ENCODE measurements around the gene NLGN4X.
"Not testable (repeated sequence)": the region's sequence is repeated elsewhere in the genome, so short reads cannot be mapped to it uniquely, and the experiment has no call there.

Gene NLGN4X

DNA sequence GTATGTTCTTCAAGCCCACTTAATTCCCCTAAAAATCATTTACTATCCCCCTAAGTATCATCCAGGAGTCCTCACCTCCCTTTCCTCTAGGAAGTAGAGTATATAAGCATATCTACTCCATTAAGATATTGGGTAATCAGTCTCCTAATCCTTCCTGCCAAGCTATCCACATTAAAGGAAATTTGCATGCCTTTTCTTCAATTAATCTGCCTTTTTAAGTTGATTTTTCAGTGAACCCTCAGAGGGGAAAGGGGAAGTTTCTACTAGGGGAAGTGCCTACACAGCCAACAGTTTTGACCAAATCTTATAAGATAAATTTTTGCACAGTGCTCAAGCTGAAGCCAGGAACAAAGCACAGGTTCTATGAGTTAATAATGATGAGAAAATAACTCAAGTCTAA, 222.8 kb downstream of the NLGN4X start:
- no peak for DNase-seq (ENCODE audit: low read depth in 2 of 2)

DNA sequence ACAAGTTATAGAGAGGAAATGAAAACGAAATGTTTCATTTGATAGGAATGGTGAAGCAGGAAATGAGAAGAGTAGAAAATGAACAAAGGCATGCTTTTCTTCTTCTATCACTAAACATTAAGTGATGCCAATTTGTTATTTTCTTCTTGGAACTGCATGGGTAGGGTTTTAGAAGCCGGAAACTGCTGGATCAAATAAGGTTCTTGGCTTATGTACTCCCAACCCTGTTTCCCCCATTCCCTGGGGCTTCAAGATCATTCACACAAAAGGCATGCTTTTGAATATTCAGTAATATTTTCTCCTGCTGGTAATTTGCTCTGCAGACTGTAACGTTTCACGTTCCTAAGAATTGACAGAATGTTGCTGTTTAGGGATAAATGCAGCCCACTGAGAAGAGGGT, 224.1 kb downstream of the NLGN4X start:
- DNase-seq (ENCODE audit: low read depth in 2 of 2) = peak in 1 of 2 experiments; percentile 1

GRCh38 chrX:6002056-6002455, 226.6 kb downstream of the NLGN4X start:
- DNase-seq (ENCODE audit: low read depth in 2 of 2) = no peak

DNA sequence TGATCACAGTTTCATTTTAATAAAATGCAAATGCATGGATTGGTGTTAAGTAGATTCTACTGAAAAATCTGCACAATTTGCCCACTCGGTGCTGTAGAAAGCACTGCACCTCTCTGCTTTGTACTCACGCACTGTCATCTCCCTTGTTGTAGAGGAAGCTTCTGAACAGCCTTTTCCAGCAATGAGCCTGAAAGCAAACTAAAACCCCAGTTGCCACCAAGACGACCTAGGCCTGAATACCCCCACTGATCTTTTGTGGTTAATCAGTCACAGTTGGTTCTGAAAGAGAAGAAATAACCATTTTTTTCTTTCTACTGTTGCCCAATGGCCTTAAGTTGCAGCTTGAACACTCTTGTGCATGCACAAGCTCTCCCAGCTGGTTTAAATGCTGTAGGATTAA, 229.8 kb downstream of the NLGN4X start:
- no peak for DNase-seq (ENCODE audit: low read depth in 2 of 2)

DNA sequence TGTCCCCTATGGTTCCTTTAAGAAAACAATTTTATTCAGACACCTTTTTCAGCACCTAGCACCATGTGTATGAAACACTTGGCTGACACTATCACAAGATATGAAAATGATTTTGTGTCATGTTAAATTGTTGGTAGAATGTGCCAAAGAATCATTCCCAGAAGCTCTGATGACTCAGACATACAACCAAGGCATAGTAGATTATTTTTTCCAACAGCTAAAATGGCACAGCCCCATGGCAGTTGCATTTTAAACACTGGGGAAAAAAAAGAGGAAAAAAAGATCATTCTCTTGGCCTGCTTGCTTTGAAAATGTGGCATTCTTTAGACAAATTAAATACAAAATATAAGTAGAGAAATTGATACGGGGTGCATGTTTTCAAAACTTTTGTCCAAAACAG, 230.2 kb downstream of the NLGN4X start:
- no peak for DNase-seq (ENCODE audit: low read depth in 2 of 2)

DNA sequence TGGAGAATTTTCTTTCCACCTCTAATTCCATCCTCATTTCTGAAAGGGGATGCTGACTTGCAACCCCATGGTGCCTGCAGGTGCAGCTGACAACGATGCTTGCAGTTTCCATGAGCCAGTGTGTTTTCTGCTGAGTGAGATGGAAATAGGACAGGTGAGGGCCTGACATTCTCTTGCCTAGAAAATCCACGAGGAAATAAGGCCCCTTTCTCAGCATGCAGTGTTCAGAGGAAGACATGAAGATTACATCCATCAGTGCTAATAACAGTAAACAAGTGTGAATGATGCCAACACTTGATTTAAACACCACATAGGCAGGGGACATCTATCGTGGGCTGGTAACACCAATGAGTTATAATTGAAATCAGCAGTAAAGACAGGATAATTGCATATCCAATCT, 237.3 kb downstream of the NLGN4X start:
- DNase-seq (ENCODE audit: low read depth in 2 of 2) = no peak

DNA sequence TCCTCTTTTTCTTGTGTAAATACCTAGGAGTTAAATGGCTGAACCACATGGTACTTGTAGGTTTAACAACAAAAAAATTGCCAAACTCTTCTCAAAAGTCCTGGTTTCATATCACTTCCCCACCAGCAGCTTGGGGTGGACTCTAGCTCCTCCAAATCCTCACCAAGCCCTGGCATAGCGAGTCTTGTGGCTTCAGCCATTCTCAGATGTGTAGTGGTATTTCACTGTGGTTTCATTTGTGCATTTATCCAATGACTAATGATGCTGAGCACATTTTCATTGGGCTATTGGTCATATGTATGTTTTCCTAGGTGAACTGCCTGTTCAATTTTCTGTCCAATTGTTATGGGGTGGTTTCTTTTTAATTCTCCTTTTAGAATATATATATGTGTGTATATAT, 249.3 kb downstream of the NLGN4X start:
- no peak for DNase-seq (ENCODE audit: low read depth in 2 of 2)

DNA sequence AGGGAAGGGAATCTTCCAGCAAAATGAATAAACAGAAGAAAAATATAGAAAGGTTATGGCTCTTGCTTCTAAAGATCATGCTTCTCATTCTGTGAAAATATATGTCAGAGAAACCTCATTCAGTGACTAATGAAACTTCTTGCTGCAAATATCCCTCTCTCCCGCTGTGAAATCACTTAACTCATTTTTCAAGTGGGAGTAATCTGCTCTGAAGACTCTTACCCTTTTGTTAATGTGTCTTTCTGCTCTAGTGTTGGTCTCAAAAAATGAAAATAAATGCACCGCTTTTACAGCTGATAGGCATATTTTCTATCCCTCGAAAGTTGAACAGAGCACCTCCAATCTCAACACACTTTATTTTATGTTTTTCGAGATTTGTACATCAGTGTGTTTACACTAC, 252.3 kb downstream of the NLGN4X start:
- DNase-seq (ENCODE audit: low read depth in 2 of 2) = no peak

- no peak for DNase-seq (ENCODE audit: low read depth in 2 of 2)
Observed at GRCh38 chrX:5971300-5971699, 257.4 kb downstream of the NLGN4X start.

DNA sequence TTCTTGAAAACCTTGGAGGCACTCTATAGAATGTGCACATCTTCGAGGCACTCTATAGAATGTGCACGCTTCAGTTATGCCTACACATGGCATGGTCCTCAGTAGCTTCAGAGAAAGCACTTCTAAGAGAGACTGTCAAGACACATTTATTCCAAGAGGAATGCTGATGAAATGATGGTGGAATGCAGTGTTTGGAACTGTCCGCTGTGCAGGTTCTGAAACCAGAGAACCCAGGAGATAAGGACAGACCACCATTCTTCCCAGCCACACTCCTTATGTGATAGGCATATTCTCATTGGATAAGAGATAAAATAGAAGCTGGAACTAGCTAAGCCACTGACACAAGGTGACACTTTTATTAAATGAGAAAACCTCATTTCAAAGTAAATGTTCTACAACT, 263.3 kb downstream of the NLGN4X start:
- DNase-seq (ENCODE audit: low read depth in 2 of 2) = no peak

DNA sequence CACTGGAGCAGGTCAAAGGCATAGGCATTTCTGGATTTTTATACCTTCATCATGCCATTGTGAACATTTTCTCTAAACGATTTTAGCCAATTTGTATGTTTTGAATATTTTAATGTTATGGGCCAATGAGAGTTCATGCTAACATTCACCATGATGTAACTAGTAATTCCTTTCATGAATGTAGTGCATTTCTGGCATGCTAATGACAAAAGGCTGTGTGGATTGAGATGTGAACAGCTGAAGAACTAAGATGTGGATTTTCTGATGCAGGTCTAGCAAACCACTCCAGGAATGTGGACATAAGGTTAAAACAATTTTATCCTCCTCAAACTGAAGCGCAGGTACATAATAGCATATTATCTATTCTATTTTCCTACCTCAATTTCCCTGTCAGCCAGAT, 269.4 kb downstream of the NLGN4X start:
- no peak for DNase-seq (ENCODE audit: low read depth in 2 of 2)

- no peak for DNase-seq (ENCODE audit: low read depth in 2 of 2)
Observed at GRCh38 chrX:5958523-5958922, 270.1 kb downstream of the NLGN4X start.

- peak; percentile 25 to 38 for DNase-seq (ENCODE audit: low read depth in 2 of 2)
Observed at GRCh38 chrX:5957506-5957905, 271.2 kb downstream of the NLGN4X start.

GRCh38 chrX:5936438-5936837, 292.2 kb downstream of the NLGN4X start:
- peak; percentile 31 to 44 for DNase-seq (ENCODE audit: low read depth in 2 of 2)

GRCh38 chrX:5928224-5928623, 300.4 kb downstream of the NLGN4X start:
- no peak for DNase-seq (ENCODE audit: low read depth in 2 of 2)

DNA sequence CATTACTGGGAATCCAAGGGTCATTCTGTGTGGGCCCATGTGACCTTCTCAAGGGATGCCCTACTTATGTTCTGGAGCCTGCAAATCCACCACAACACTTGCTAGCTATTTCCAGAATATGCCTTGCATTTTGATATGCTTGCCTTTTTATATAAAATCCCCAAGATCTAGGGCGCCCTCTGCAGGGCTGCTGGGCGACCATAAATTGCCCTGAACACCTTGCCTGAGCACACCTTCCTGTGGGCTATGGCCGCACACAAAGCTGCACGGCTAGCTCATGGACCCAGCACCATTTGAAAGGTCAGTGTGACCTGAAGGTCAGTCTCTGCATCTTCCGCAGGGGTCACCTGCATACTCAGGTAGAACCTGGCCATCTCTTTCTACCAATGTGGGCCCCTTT, 311.7 kb downstream of the NLGN4X start:
- no peak for DNase-seq (ENCODE audit: low read depth in 2 of 2)

DNA sequence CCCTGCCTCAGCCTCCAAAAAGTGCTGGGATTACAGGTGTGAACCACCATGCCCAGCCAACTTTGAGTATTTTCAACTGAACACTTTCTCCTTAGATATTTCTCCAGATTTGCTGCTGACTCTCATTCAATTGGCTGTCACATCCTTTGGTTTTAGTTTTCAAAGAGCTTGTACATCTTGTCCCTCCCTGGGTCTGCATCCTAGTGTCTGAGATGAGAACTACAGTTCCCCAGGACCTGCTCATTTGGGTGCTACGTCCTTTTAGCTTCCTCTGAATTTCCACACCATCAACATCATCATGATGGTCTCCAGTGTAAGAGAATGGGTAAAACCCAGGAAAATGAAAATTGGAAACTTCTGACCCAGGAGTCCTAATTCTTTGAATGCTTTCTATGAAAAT, 312.9 kb downstream of the NLGN4X start:
- DNase-seq (ENCODE audit: low read depth in 2 of 2) = no peak

GRCh38 chrX:5907207-5907606, 321.5 kb downstream of the NLGN4X start:
- DNase-seq (ENCODE audit: low read depth in 2 of 2) = no peak

GRCh38 chrX:5903586-5904190, 325.0 kb downstream of the NLGN4X start:
- not testable (repeated sequence) for DNase-seq (ENCODE audit: low read depth in 2 of 2)

DNA sequence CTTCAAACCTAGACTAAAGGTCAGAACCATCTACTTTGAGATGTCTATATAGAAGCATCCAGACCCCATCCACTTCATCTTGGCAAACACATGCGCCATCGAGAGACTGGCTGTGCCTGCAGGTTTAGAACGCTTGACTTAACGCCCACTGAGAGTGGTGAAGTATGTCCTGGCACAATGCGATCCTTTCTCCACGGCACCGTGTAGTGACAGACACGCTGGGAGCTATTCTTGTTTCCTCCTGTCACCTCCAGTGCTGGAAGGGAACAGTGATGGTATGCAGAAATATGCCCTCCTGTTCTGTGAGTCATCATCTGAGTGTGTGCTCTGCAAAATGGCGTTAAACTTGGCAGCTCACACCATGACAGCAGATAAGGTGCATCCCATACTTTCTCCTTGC, 330.2 kb downstream of the NLGN4X start:
- DNase-seq (ENCODE audit: low read depth in 2 of 2) = no peak

GRCh38 chrX:5891378-5891777, 337.3 kb downstream of the NLGN4X start:
- DNase-seq (ENCODE audit: low read depth in 2 of 2) = no peak

DNA sequence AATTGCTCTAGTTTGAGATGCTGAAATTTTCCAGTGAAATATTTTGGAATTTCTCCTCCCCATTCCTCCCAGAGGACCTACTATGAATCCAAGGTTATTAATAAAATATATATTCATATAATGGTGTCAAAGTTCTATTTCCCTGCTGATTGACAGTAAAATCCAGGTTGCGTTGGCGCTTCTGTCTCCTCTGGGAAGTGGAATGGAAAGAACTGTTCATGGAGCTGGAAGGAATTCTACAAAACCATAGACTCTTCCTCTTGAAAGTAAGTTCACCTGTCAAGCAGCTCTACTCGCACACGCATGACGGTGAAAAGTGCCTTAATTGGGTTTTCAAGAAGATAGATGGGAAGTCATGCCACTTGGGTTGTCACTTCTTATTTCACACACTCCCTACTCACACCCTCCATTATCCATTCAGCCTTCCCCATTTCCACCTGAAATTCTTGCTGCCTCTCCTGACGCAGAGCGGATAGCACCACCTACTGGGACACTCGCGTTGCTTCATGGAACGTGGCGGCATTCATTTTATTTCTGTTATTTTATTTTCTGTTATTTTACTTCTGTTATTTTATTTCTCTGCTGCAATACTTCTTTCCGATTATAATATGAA, 351.6 kb downstream of the NLGN4X start:
- no peak for DNase-seq (ENCODE audit: low read depth in 2 of 2)

DNA sequence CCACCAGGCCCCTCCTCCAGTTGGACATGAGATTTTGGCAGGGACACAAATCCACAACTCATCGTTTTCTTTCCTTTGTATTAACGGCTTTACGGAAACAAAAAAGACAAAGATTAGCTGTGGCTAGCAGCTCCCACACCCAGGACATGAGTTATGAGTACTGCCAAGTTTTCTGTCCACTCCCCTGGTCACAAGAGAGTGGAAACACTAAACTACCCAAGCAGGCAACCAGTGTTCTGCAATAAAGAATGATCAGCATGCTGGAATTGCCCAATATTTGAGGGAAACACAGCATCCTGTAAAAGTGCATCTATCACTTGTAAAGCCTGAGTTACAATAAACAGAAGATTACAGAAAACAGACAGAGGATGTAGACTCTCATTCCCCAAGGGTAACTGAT, 358.4 kb downstream of the NLGN4X start:
- DNase-seq (ENCODE audit: low read depth in 2 of 2) = no peak

- DNase-seq (ENCODE audit: low read depth in 2 of 2) = no peak
Observed at GRCh38 chrX:5869786-5870185, 358.9 kb downstream of the NLGN4X start.

Data from fibroblast of skin of left biceps (primary cell).